ENCODE data around the gene PDE4D.

The PDE4D gene

DNA sequence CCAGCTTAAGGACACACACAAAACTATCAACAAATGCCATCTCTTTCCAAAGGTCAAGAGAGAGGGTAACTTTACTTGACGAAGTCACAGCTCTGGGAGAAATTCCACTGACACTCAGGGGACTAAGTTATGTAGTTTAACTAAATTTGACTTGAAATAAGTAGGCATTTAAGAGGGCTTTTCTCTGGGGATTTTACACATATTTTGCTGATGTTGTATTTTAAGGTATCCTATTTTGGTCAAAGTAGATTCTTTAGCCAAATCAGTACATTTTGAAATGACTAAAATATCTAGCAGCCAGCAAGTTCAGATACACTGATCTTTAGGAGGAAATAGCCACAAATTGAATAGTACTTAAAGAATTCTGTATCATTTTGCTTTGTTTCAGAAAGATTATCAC is 652.0 kb downstream of the PDE4D start:
- TF ChIP-seq, protein P1, sequence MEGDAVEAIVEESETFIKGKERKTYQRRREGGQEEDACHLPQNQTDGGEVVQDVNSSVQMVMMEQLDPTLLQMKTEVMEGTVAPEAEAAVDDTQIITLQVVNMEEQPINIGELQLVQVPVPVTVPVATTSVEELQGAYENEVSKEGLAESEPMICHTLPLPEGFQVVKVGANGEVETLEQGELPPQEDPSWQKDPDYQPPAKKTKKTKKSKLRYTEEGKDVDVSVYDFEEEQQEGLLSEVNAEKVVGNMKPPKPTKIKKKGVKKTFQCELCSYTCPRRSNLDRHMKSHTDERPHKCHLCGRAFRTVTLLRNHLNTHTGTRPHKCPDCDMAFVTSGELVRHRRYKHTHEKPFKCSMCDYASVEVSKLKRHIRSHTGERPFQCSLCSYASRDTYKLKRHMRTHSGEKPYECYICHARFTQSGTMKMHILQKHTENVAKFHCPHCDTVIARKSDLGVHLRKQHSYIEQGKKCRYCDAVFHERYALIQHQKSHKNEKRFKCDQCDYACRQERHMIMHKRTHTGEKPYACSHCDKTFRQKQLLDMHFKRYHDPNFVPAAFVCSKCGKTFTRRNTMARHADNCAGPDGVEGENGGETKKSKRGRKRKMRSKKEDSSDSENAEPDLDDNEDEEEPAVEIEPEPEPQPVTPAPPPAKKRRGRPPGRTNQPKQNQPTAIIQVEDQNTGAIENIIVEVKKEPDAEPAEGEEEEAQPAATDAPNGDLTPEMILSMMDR (IDR thresholded peaks at IDR 0.05; ENCODE audit: extremely low read depth, missing control alignments), result no peak

DNA sequence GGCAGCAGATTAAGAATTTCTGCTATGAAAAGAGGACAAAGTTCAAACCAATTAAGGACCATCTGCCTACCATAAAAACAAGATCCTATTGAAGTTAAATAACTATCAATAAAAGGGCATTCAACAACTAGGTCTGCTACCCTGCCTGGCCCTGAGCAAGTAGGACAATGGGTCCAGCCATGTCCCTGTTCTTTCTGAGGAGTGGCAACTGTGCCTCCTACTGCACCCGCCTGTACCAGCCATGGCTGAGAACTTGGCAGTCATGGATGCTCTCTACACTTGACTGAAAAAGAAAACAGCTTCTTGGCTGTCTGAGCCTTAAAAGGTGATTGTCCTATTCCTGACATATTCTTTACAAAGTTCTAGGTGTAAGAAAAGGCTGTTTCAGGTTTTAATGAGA is 652.4 kb downstream of the PDE4D start:
- no peak for DNase-seq (ENCODE audit: low spot score)
- TF ChIP-seq, protein P1 (IDR thresholded peaks at IDR 0.05; ENCODE audit: extremely low read depth, missing control alignments), result no peak

More for the DNA sequence above, 652.0 kb downstream of the PDE4D start:
- no peak for DNase-seq (ENCODE audit: low spot score)

DNA sequence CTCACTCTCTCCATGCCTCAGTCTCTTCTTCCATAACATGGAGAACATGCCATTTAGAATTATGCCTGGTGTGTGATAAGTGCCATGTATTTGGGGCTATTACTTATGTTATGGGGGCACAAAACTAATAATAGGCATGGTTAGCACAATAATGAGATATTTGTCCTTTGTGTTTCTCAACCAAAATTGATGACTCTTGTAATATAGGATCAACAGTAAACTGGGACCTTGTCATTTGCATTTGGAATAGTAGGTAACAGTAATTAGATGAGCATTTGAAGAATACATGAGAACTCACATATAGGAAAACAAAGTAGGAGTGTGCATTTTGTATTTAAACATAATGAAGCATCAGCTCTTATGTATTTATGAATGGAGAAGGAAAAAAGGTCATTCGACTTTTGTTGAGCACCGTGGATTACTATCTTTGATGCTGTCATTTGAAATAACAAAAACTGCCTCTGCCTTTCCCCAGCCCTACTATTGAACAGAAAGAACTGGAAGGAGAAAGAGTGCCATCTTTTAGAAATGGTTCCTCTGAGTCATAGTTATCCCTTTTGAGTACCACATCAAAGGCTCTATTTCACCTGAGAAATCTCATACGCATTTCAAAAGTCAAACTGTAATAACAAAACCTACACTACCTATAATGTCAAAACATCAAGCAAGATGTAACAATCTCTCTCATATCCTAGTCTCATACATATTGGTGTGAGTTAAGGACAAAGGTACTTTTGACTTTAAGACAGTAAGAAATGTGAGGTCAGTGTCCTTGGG is 655.2 kb downstream of the PDE4D start:
- DNase-seq (ENCODE audit: low spot score), result peak; percentile 2
- TF ChIP-seq, protein P1 (IDR thresholded peaks at IDR 0.05; ENCODE audit: extremely low read depth, missing control alignments), result no peak

DNA sequence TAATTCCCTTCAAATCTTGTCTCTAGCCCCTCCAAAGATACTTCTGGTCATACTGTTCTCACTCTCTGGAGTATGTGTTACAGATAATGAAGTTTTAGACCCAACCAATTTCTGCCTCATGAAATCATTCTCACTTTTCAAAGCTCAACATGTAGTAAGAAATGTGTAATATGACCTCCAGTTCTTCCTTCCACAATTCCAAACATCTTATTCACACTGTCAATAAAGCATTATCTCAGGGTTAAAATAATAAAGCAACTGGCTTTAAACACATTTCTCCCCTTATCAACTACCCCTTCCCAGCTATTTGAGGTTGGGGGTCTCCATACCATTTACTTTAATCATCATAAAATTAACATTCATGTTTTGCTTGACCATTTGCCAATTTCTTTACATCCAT is 656.5 kb downstream of the PDE4D start:
- no peak for DNase-seq (ENCODE audit: low spot score)
- TF ChIP-seq, protein P1 (IDR thresholded peaks at IDR 0.05; ENCODE audit: extremely low read depth, missing control alignments), result no peak

DNA sequence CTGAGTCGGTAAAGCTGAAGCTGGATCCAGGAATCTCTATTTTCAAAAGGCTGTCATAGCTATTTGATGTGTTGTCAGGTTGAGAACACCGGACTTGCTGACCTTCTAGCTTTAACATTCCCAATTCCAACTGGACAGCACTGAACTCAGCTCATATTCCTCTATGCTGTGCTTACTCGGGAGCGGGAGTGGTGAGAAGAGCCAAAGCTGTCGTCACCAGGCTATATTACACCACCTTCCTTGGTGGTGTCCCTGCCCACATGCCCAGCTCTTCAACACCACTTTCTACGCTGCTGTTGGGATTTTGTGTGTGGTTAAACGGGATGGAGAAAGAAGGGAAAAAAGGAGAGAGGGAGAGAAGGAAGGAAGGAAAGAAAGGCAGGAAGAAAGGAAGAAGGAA is 657.1 kb downstream of the PDE4D start:
- TF ChIP-seq, protein P1 (IDR thresholded peaks at IDR 0.05; ENCODE audit: extremely low read depth, missing control alignments), result no peak

DNA sequence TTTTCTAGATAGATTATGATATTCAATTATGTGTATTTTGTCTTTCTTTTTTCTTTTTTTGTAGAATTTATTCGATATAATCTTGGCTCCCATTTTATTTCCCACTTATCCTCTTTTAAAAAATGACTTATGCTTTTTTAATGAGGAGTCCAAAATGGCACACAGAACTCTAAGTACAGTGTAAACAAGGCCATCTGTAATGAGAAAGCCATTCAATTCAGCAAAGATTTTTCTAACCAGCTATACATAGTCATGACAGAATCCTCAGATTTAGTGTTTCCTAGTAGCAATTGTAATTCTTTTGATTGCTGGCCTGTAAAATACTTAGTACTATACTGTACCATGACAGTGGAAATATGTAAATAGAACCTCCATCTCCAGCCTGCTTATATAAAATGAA is 659.3 kb downstream of the PDE4D start:
- no peak for DNase-seq (ENCODE audit: low spot score)
- TF ChIP-seq, protein P1 (IDR thresholded peaks at IDR 0.05; ENCODE audit: extremely low read depth, missing control alignments), result no peak

More for the DNA sequence above, 657.1 kb downstream of the PDE4D start:
- DNase-seq (ENCODE audit: low spot score), result no peak

DNA sequence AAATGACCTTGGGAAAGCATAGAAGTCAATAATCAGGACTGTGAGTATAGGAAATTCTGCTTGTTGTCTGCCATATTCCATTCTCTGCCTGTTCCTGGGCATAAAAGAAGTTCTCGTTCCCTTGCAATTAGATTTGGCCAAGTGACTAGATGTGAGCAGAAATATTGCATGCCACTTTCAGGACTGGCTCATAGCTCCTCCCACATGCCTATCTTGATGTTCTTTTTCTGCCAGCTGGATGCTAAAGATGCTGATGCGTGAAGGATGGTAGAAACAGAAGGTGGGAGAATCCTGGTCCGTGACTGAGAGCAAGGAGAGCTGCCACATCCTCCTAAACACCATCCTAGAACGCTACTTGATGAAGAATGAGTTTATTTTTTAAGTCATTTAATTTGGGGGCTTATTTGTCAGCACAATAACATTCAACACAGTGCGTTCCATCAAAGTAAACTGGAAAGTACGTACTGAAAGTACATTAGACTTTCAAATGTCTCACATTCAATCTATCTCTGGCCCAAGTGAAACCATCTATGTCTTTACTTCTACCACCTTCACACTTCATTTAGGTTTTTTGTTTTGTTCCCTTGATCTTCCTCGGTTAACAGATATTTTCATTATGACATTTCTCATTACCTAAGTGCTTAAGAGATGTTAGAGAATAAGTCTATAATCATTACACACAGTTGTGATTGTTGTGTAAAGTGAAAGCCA is 662.1 kb downstream of the PDE4D start:
- no peak for DNase-seq (ENCODE audit: low spot score)
- TF ChIP-seq, protein P1 (IDR thresholded peaks at IDR 0.05; ENCODE audit: extremely low read depth, missing control alignments), result no peak

Measured in GM20000 (cell line).